ENCODE results near the gene PUSL1.

Gene PUSL1

GRCh38 chr1:1296070-1297061, 12.0 kb upstream of the PUSL1 start:
- no peak for DNase-seq

DNA sequence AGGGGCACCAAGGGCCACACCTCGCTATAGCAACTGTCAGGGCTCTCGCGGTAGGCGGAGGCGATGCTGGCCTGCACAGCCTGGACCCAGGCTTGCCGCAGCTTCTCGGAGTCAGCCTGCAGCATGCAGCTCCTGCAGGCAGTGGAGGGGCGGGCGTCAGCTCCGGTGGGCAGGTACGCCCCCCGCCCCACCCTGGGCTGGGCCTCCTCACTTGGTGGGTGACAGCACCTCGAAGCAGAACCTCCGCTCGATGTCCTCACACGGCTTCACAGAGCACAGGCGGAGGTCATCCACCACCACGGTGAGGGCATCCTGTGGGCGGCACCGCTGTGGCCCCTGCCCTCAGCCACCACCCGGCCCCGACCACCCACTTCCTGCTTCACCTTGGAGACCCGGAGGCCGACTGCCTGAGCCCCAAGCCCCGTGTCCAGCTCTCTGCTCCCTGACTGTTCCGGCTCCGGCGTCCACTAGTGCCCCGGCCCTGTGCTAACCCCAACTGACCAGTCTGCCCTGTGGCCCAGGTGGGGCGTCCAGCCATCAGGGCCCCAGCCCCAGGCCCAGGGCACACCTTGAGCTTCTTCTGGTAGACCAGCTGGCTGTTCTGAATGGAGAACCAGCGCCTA, 10.5 kb upstream of the PUSL1 start:
- no peak for DNase-seq

DNA sequence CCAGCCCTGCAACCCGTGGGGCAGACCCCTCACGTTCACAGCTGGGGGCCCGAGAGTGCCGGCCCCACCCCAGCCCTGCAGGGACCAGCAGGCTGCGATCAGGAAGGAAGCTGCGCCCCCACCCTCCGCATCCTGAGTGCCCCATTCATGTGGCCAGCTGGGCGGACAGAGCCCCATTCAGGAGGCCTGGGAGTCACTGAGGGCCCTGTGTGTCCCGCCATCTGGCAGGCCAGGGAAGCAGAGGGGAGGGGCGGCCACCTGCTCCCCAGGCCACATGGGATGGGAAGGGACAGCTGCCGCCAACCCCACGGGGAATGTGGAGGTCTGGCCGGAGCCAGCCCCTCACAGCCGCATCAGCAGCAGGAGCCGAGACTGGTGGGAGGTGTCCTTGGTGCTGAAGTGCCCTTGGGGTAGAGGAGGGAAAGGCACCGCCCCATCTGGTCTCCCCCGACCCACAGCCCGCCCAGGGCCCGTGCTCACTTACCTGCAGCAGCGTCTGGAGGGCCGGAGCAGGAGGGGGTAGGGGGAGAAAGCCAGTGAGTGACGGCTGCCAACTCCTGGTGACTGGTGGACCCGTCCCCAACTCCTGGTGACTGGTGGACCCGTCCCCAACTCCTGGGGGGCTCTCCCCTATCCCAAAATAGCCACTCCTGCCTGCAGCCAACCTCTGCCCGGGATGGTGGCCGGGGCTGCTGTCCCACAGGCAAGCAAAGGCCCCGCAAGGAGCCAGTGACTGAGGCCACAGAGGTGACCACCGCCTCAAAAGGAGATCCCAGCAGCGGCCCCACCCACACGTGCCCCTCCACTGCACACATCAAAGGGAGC, 9.3 kb upstream of the PUSL1 start:
- DNase-seq = no peak

DNA sequence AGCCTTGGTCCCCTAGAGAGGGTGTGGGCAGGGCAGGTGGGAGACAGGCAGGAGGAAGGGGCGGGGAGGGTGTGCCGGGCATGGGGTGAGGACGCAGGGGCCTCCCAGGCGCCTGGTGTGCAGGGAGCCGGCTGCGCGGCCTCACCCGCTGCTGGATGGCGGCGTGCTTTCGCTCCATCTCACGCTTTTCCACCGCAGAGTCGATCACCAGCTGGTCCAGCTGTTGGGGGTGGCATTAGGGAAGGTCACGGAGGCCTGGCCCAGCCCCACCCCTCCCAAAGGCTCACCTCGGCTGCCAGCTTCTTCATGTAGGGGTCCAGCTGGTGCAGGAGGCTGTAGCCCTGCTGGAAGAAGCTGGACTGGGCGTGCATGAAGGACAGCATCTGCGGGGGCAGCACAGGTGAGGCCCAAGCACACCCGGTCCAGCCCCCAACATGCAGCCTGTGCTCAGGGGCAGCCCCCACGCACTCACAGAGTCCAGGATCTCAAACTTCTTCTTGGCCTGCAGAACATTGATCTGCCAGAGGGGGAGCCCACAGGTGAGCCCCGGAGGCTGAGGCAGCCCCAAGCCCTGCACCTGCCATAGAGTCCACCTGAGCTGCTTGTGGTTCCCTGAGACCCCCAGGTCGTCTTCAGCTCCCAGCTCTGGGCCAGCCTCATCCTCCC, 8.6 kb upstream of the PUSL1 start:
- DNase-seq = peak; percentile 29

DNA sequence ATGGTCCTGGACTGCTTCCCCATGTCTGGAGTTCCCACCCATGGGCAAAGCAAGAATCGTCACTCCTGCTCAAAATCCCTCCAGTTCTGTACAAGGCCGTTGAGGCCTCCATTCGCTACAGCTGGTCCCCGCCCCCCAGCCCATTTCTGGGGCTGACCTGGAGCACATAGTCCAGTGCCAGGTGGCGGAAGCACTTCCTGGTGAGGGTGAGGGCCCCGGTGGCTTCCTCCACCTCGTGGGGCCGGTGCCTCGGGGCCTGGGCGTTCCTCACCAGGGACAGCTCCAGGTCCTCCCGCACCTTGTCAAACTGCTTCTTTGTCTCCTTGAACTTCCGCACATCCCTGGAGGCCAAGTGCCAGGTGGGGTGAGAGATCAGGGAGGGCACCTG, 8.1 kb upstream of the PUSL1 start:
- DNase-seq = no peak

GRCh38 chr1:1302006-1302430, 6.4 kb upstream of the PUSL1 start:
- DNase-seq = peak; percentile 12

- no peak for DNase-seq
Measured at GRCh38 chr1:1302951-1303509, 5.4 kb upstream of the PUSL1 start.

GRCh38 chr1:1303736-1304135, 4.7 kb upstream of the PUSL1 start:
- no peak for DNase-seq

DNA sequence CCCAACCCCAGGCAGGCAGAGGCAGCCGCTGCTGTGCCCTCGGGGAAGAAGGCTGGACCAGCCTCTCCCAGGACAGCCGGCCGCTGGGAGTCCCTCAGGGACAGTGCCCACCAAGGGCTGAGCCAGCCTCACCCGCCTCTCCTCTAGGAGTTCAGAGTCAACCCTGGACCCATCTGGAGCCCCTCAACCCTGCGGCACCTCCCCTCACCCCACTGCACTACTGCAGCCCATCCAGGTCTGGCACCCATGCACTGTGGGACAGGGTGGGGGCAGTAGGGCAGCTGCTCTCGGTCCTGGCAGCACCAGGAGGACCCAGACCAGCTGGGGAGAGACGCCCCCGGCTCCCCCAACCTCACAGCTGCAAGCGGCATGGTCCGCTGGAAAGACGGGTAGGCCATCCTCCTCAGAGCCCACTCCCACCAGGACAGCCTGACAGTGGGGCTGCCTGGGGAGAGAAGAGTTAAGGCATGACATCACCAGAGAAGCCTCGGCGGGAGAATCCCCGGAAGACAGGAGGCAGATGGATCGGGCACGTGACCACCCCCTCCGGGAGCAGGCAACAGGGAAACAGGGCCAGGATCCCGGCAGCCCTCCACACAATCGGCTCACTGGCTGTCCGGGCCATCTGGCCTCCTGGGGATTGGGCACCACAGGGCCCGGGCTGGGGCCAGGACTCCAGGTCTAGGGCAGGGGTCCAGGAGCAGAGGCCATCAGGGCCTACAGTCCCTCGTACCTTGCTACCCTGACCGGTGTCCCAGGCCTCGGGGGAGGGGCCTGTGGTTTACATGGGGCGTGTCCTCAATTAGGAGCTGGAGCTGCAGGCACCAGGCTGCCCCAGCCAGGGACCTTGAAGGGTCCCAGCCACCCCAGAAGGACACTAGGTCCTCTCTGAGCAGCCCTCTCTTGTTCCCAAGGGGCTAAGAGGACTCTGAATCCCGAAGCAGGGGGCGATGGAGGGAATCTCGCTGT, 3.8 kb upstream of the PUSL1 start:
- no peak for DNase-seq

DNA sequence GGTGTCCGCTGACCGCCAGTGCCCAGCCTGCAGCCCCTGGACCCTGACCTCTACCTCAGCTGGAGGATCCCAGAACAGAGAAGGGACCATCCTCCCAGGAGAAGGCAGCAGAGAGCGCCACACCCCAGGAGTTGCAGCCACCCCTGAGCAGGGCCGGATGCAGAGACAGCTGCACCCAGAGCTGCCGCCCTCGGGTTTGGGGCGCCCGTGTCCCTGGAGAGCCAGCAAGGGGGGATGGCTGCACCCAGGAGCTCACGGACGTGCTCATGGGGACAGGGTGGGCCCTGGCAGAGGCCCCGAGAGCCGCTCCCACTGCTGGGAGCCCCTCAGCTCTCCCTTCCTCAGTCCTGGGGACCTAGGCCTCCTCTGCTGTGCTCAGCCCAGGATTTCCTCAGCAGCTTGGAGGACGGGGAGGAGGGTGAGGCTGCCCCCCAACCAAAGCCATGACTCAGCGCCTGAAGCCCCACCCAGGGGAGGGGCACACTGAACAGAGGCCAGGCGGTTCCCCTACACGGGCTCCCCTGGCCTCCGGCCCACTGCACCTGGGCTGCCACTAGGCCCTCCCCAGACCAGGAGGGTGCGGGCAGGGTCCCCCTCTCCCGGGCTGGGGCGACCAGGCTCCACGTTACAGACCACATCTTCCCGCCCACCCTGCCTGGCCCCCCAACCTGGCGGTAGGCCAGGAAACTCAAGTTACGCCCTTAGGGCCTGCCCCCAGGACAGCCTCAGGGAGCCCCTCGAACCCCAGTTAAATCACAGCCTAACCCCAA, 2.9 kb upstream of the PUSL1 start:
- DNase-seq = peak; percentile 74

DNA sequence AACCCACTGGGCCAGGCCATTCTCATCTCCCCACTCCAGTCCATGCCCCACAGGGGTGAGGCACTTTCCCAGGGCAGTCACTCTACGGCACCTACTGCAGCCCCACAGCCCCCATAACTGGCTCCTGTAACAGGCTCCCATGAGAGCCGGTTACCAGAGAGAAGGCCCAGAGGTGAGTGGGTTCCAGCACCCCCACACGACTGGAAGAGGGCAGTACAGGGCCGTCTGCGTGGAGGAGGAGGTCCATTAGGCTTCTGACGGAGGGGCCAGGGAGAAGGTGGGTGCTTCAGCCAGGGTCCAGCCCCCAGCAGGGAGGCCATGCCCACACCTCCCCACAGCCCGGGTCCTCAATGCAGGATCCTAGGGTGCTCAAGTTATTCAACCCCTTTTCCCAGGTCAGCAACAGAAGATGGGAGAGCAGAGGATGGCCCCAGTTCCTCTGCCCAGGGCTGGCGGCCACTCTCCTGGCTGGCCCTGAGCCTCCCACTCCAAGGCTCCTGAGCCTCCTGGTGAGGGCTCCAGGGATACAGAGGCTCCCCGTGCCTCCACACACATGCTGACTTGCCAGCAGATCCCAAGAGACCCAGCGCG, 2.2 kb upstream of the PUSL1 start:
- no peak for DNase-seq

DNA sequence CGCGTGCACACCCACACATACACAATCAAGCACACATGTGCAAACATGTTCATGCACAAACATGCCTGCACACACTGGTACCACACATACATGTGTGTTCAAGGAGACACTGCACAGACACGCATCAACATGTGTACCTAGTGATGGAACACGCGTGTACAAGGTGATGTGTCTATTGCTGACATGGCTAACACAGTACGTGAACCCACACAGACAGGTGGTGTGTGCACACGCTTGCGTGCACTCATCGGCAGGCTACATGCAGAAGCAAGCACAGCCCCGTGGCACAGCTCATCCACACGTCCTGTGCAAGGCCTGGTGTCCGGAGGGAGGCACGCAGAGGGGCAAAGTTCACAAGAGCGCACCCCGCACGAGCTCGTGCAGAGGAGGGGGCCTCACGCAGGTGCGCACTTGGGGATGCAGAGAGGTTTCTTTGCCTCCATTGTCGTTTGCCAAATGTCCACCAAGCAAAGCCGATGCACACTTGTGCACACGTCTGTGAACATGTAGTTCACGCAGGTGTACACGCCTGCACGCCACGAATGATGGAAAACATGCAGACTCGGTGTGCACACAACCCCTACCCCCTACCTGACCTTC, 1.6 kb upstream of the PUSL1 start:
- no peak for DNase-seq

DNA sequence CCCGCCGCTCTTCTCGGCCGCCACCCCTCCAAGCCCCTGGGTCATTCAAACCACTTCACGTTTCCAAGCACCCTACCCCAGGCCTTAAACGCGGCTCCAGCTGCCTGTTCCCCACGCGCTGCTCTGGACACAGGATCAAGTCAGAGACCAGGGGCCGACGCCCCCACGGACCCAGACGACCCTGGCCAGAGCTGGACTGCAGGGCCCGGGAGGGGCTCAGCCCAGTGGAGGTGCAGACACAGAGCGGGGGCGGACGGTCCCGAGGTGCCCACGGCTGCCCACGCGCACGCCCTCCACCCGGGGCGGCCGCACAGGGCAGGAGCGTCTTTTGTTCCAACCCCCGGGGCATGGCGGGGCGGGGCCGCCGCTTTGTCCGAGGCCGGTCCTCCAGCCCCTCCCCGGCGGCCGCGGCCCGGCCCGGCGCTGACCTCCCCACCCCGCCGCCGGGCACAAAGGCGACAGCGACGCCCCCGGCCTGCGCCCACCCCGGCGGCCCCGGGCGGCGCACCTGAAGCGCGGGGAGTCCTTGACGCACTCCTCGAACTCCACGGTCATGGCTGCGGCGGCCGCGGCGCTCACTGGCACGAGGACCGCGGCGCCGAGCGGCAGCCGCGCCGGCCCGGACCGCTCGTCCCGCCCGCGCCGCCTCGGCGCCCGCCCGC, 1.0 kb upstream of the PUSL1 start:
- no peak for DNase-seq

GRCh38 chr1:1308756-1309250, 406 bp downstream of the PUSL1 start:
- DNase-seq = no peak

- DNase-seq = peak; percentile 14
Measured at GRCh38 chr1:1309251-1310108, 1.1 kb downstream of the PUSL1 start.

DNA sequence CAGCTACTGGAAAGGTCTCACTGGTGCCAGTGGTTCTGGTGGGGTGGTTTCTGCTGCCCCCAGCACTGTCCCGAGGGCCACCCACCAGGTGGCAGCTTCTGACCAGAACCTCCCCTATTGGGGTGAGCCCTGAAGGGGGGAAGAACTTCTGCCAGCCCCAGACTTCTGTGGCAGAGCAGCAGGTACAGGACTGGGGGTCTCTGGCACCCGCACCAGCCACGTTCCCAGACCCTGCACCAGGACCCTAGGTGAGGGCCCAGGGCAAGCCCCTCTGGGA, 1.6 kb downstream of the PUSL1 start:
- no peak for DNase-seq

DNA sequence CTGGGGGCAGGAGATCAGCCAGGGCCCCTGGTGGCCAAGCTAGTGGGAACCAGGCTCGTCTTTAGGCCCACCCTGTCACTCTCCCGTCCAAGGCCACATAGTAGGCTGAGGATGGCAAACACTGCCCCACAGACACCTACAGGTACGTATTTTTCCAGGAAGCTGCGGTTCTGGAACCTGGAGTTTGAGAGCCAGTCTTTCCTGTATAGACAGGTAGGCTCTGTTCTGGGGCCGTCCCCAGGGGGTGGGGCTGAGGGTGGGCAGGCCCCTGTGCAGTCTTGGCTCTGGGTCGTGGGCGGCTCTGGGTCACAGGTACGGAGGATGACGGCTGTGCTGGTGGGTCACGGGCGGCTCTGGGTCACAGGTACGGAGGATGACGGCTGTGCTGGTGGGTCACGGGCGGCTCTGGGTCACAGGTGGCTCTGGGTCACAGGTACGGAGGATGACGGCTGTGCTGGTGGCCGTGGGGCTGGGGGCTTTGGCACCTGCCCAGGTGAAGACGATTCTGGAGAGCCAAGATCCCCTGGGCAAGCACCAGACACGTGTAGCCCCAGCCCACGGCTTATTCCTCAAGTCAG, 2.2 kb downstream of the PUSL1 start:
- DNase-seq = no peak
